Stimulated activated CD4-positive, alpha-beta T cell treated with anti-CD3 and anti-CD28 coated beads, Interleukin-4, amount 100 ng/mL, for 24 hours (primary cell): ENCODE results near the gene P3H2.

Experiments used
- DNase-seq: peaks from one replicate; pipeline ENCODE4 v3.0.0-alpha.2; 2020

Gene P3H2

GRCh38 chr3:190053919-190054672, 66.6 kb downstream of the P3H2 start:
- no peak for DNase-seq

- DNase-seq: no peak
These were observed 69.1 kb downstream of the P3H2 start for GRCh38 chr3:190051641-190052040.

- no peak for DNase-seq
These were observed 71.7 kb downstream of the P3H2 start for GRCh38 chr3:190048932-190049441.

GRCh38 chr3:190044974-190045373, 75.7 kb downstream of the P3H2 start:
- DNase-seq: no peak

GRCh38 chr3:190044142-190044541, 76.6 kb downstream of the P3H2 start:
- no peak for DNase-seq

- no peak for DNase-seq
These were observed 77.0 kb downstream of the P3H2 start for GRCh38 chr3:190043741-190044140.

GRCh38 chr3:190042558-190042957, 78.1 kb downstream of the P3H2 start:
- no peak for DNase-seq

- DNase-seq: no peak
These were observed 79.2 kb downstream of the P3H2 start for GRCh38 chr3:190041333-190042041.

- no peak for DNase-seq
These were observed 80.6 kb downstream of the P3H2 start for GRCh38 chr3:190040145-190040544.

GRCh38 chr3:190038050-190038933, 82.4 kb downstream of the P3H2 start:
- no peak for DNase-seq

- DNase-seq: no peak
These were observed 84.1 kb downstream of the P3H2 start for GRCh38 chr3:190036631-190037030.

- no peak for DNase-seq
These were observed 86.3 kb downstream of the P3H2 start for GRCh38 chr3:190034446-190034845.

- DNase-seq: no peak
These were observed 87.8 kb downstream of the P3H2 start for GRCh38 chr3:190032923-190033322.

- no peak for DNase-seq
These were observed 88.6 kb downstream of the P3H2 start for GRCh38 chr3:190031887-190032752.

- no peak for DNase-seq
These were observed 93.6 kb downstream of the P3H2 start for GRCh38 chr3:190027116-190027515.

GRCh38 chr3:190026154-190026553, 94.5 kb downstream of the P3H2 start:
- no peak for DNase-seq

GRCh38 chr3:190024912-190025311, 95.8 kb downstream of the P3H2 start:
- no peak for DNase-seq

- no peak for DNase-seq
These were observed 100.9 kb downstream of the P3H2 start for GRCh38 chr3:190019844-190020243.

- no peak for DNase-seq
These were observed 101.7 kb downstream of the P3H2 start for GRCh38 chr3:190019006-190019405.

- no peak for DNase-seq
These were observed 102.2 kb downstream of the P3H2 start for GRCh38 chr3:190018460-190018859.

- DNase-seq: no peak
These were observed 103.0 kb downstream of the P3H2 start for GRCh38 chr3:190017521-190018288.
